Astrocyte of the cerebellum (primary cell): ENCODE results near the gene ARHGAP20.

ENCODE experiments used
- DNase-seq: peaks from one replicate; pipeline ENCODE4 v3.0.0-alpha.2; 2011; ENCODE audit warnings: low read depth
- H3K4me3 ChIP-seq: 2 replicates; pipeline ENCODE4 v1.5.1; 2011; ENCODE audit warnings: mild to moderate bottlenecking, low read depth, low read length, moderate library complexity
- CTCF ChIP-seq: IDR thresholded peaks from 2 replicates; pipeline ENCODE4 v1.5.1; 2012; ENCODE audit warnings: low read length, low read depth, moderate library complexity, mild to moderate bottlenecking; ENCODE audit errors: missing control alignments
- in situ Hi-C: cut with HindIII; loops from 2 replicates; pipeline ENCODE4 v1.10.0; 2017; ENCODE audit warnings: low sequenced_read_pairs

Gene ARHGAP20

GRCh38 chr11:110600322-110600721, 111.9 kb downstream of the ARHGAP20 start:
- no peak overlapping the region for H3K4me3 ChIP-seq
- DNase-seq, result no peak
- in situ Hi-C loops, result no loop called here
- TF ChIP-seq CTCF, result no peak

- in situ Hi-C loops, result no loop called here
- TF ChIP-seq CTCF, result no peak
- no peak for DNase-seq
- no peak overlapping the region for H3K4me3 ChIP-seq
These were observed 113.0 kb downstream of the ARHGAP20 start for GRCh38 chr11:110599207-110599606.

GRCh38 chr11:110598725-110599124, 113.5 kb downstream of the ARHGAP20 start:
- H3K4me3 ChIP-seq, result no peak overlapping the region
- no peak for DNase-seq
- in situ Hi-C loops, result no loop called here
- TF ChIP-seq CTCF, result no peak

- DNase-seq, result no peak
- in situ Hi-C loops, result no loop called here
- no peak overlapping the region for H3K4me3 ChIP-seq
- TF ChIP-seq CTCF, result no peak
These were observed 124.3 kb downstream of the ARHGAP20 start for GRCh38 chr11:110587972-110588371.

GRCh38 chr11:110587129-110587528, 125.1 kb downstream of the ARHGAP20 start:
- DNase-seq, result no peak
- no peak overlapping the region for H3K4me3 ChIP-seq
- TF ChIP-seq CTCF, result no peak
- in situ Hi-C loops, result no loop called here

- no peak for TF ChIP-seq CTCF
- no peak overlapping the region for H3K4me3 ChIP-seq
- DNase-seq, result no peak
- in situ Hi-C loops, result no loop called here
These were observed 128.1 kb downstream of the ARHGAP20 start for GRCh38 chr11:110584150-110584549.
